ENCODE data around the gene TET3. TPM values are rescaled to one million over a fixed set of nuclear protein-coding genes. Genes with fewer than 3 reads are reported as not detected.

Gene TET3
- polyA plus RNA-seq, 1 donor from 2014 or later: 18.2 TPM

GRCh38 chr2:73995810-73996209 is 11.1 kb downstream of the TET3 start:
- no peaks in the 10 kb centered on the region for H4K20me1 ChIP-seq (ENCODE audit: insufficient read depth)
- peak overlapping the region; percentile 99 for H3K27ac ChIP-seq (ENCODE audit: low read length)
- H3K27me3 ChIP-seq (ENCODE audit: insufficient read depth, low read depth, low read length): no peaks in the 10 kb centered on the region
- no peak overlapping the region for H3K9ac ChIP-seq (ENCODE audit: low read length)
- no peak overlapping the region for H3K4me3 ChIP-seq (ENCODE audit: low read length)
- H3K36me3 ChIP-seq (ENCODE audit: insufficient read depth, low read length): no peaks in the 10 kb centered on the region
- H3K79me2 ChIP-seq (replicated peaks; ENCODE audit: insufficient read depth, low read length): peaks cover 95% of the 10 kb centered on the region
- H3K9me2 ChIP-seq (ENCODE audit: insufficient read depth, low read length): no peaks in the 10 kb centered on the region
- no peak for TF ChIP-seq POLR2AphosphoS5 (IDR thresholded peaks at IDR 0.05)
- peaks cover 3% of the 10 kb centered on the region for H3F3A ChIP-seq (ENCODE audit: insufficient read depth, low read length, poor library complexity, severe bottlenecking)
- H3K9me3 ChIP-seq (ENCODE audit: low read length): no peaks in the 10 kb centered on the region
- H3K4me2 ChIP-seq (ENCODE audit: low read length): no peak overlapping the region
- H2AFZ ChIP-seq (ENCODE audit: low read depth, low read length): no peak overlapping the region

GRCh38 chr2:73997813-73998212 is 13.1 kb downstream of the TET3 start:
- Histone ChIP-seq H2AFZ (ENCODE audit: low read depth, low read length) (no peak overlapping the region), H3K9me3 (ENCODE audit: low read length) (no peaks in the 10 kb centered on the region), H3K9ac (ENCODE audit: low read length) (peak overlapping the region; percentile 86), H4K20me1 (ENCODE audit: insufficient read depth) (no peaks in the 10 kb centered on the region), H3K79me2 (replicated peaks; ENCODE audit: insufficient read depth, low read length) (peaks cover 90% of the 10 kb centered on the region), H3K9me2 (ENCODE audit: insufficient read depth, low read length) (no peaks in the 10 kb centered on the region), H3K27me3 (ENCODE audit: insufficient read depth, low read depth, low read length) (no peaks in the 10 kb centered on the region), H3F3A (ENCODE audit: insufficient read depth, low read length, poor library complexity, severe bottlenecking) (peaks cover 8% of the 10 kb centered on the region), H3K4me2 (ENCODE audit: low read length) (peak overlapping the region; percentile 53), H3K36me3 (ENCODE audit: insufficient read depth, low read length) (no peaks in the 10 kb centered on the region), H3K27ac (ENCODE audit: low read length) (peak overlapping the region; percentile 99), H3K4me3 (ENCODE audit: low read length) (peak overlapping the region; percentile 73)
- TF ChIP-seq EZH2 (IDR thresholded peaks at IDR 0.05; ENCODE audit: borderline replicate concordance, insufficient read depth, low read length, poor library complexity, severe bottlenecking): no peak
- no peak for TF ChIP-seq SMC3 (conservative IDR thresholded peaks at IDR 0.05; ENCODE audit: poor library complexity)
- TF ChIP-seq EP300 (conservative IDR thresholded peaks at IDR 0.05; ENCODE audit: poor library complexity, severe bottlenecking): no peak
- no peak for TF ChIP-seq REST (IDR thresholded peaks at IDR 0.05; ENCODE audit: borderline replicate concordance)
- no peak for TF ChIP-seq TAF1 (IDR thresholded peaks at IDR 0.05; ENCODE audit: low read depth)
- no peak for TF ChIP-seq MXI1 (conservative IDR thresholded peaks at IDR 0.05; ENCODE audit: poor library complexity, severe bottlenecking)
- no peak for TF ChIP-seq POLR2AphosphoS5 (IDR thresholded peaks at IDR 0.05)
- TF ChIP-seq RAD21 (conservative IDR thresholded peaks at IDR 0.05): no peak
- TF ChIP-seq CTCF (IDR thresholded peaks at IDR 0.05; ENCODE audit: poor library complexity, severe bottlenecking): no peak

GRCh38 chr2:73998451-73998850 is 13.7 kb downstream of the TET3 start:
- Histone ChIP-seq H3K9me3 (ENCODE audit: low read length) (no peaks in the 10 kb centered on the region), H3F3A (ENCODE audit: insufficient read depth, low read length, poor library complexity, severe bottlenecking) (peaks cover 8% of the 10 kb centered on the region), H2AFZ (ENCODE audit: low read depth, low read length) (peak overlapping the region; percentile 37), H3K79me2 (replicated peaks; ENCODE audit: insufficient read depth, low read length) (peaks cover 84% of the 10 kb centered on the region), H3K9me2 (ENCODE audit: insufficient read depth, low read length) (no peaks in the 10 kb centered on the region), H4K20me1 (ENCODE audit: insufficient read depth) (no peaks in the 10 kb centered on the region), H3K27me3 (ENCODE audit: insufficient read depth, low read depth, low read length) (no peaks in the 10 kb centered on the region), H3K4me3 (ENCODE audit: low read length) (peak overlapping the region; percentile 73), H3K4me2 (ENCODE audit: low read length) (peak overlapping the region; percentile 53), H3K9ac (ENCODE audit: low read length) (peak overlapping the region; percentile 86), H3K36me3 (ENCODE audit: insufficient read depth, low read length) (no peaks in the 10 kb centered on the region), H3K27ac (ENCODE audit: low read length) (peak overlapping the region; percentile 99)
- TF ChIP-seq EZH2 (IDR thresholded peaks at IDR 0.05; ENCODE audit: borderline replicate concordance, insufficient read depth, low read length, poor library complexity, severe bottlenecking) (no peak), EP300 (conservative IDR thresholded peaks at IDR 0.05; ENCODE audit: poor library complexity, severe bottlenecking) (peak; percentile 92), POLR2AphosphoS5 (IDR thresholded peaks at IDR 0.05) (peak; percentile 86), CTCF (IDR thresholded peaks at IDR 0.05; ENCODE audit: poor library complexity, severe bottlenecking) (no peak), TAF1 (IDR thresholded peaks at IDR 0.05; ENCODE audit: low read depth) (no peak), MXI1 (conservative IDR thresholded peaks at IDR 0.05; ENCODE audit: poor library complexity, severe bottlenecking) (peak; percentile 57), REST (IDR thresholded peaks at IDR 0.05; ENCODE audit: borderline replicate concordance) (peak; percentile 70), RAD21 (conservative IDR thresholded peaks at IDR 0.05) (peak; percentile 32)
